Adipose tissue (tissue), 3 donors: Measurements from ENCODE around the gene ARHGAP22. TPM values are rescaled to one million over a fixed set of nuclear protein-coding genes. Genes with fewer than 3 reads are reported as not detected.

Source experiments
- H3K27ac ChIP-seq: one replicate; pipeline ENCODE4 v1.5.1; 2013; ENCODE audit warnings: low read depth, low read length
- WGBS, 3 donors: extraction: QIAGEN DNeasy Blood & Tissue Kit; methylation state at CpG; one replicate each; pipeline ENCODE4 v1.1.7; 2013; 5-methylcytosine and 5-hydroxymethylcytosine counted together
- polyA plus RNA-seq, 3 donors: library from polyadenylated mRNA; stranded (reverse); fragments of 200-250 nt; gene quantifications; one replicate each; pipeline ENCODE4 v1.2.3, GENCODE V29; 2013
- donor health status: healthy with polysubstance abuse.
- donor health status: Bipolar disorder and iron deficiency.
- donor health status: healthy.

The ARHGAP22 gene
- polyA plus RNA-seq, 3 donors = 0.56 to 2.9 (median 0.98) TPM

DNA sequence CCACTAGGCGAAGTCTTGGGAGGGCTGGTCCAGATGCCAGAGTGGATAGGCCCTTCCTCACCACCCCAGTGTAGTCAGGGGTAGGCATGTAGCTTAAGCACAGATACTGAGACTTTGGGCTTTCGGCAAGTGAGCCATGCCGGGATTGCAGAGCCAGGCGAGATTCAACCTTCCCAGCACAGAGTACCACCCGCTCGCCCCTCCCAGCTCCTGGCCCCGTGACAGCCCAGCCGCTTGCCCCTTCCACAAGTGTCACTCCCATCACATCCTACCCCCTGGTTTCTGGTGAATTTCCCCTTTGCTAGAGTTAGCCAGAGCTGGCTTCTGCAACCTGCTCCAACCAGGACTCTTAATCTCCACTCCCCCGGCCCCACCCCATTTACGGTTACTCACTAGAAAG, 56.9 kb downstream of the ARHGAP22 start:
- WGBS, 3 donors = 84 to 91% (median 88%) methylated on average over 10 of the region's 10 CpGs

DNA sequence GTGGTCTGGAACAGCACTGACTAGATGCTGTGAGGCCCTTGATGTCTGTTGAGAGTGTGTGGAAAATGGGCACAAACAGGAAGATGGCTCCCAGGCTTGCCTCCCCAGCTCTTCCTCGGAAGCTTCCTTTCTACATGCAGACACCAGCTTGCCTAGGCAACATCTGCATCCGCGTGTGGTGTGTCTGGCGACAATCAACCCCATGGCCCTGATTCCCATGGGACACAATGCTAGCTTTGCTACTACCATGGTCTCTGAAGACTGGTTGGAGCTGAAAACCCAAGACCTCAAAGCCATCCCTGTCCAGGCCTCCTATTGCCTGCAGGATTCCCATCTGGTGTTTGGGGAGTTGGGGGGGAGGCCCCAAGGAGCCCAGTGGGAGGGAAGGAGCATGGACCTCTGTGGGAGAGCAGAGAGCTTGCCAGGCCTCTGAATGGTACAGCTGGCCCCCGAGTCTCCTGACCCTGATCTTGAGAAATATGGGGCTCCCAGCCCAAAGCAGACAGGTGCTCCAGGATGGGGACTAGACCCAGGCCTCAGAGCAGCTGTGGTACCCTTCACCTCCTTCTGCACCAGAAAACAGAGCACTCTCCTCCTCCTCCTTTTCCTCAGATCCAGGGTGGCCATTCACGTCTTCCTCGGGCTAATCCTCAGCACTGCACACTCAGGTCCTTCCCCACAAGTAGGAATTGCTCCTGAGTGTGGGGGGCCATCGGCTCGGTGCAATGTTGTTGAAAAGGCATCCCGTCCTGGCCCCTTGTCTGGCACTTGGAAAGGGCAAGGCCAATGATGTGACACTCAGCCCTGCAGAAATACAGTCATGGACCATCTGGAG, 57.6 kb downstream of the ARHGAP22 start:
- no peak overlapping the region for H3K27ac ChIP-seq
- 85 to 89% (median 88%) methylated on average over 10 of the region's 10 CpGs for WGBS, 3 donors

More for the DNA sequence above, 56.9 kb downstream of the ARHGAP22 start:
- H3K27ac ChIP-seq = no peak overlapping the region

DNA sequence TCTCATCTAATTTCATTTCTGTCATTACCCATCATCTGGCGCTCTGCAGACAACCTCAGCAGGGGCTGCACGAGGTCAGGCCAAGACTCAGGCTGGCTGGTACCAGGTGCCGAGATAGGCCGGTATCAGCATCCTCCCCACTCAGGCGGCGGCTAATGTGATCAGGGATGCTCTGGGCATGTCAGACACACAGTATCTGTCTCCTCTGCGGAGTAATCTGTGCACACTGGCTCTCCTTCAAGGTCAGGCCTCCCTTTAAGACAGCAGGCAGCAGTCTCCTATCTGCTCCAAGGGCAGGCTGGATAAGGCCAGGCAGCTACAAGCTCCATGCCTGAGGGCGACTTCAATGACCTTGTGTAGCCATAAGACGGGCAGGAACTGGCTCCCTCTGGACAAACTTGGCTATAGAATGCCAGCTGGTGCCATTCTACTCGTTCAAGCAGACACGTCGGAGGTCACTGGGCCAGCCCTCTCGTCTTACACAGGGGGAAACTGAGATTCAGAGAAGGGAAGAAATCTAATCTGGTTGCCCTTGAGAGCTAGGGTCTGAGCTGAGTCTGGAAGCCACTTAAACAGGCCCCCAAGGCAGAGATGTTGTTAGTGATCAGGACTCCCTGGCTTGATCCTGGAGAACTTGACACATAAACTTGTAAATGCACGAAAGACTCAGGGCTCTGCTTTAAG, 59.3 kb downstream of the ARHGAP22 start:
- no peak overlapping the region for H3K27ac ChIP-seq
- WGBS, 3 donors = 79 to 85% (median 83%) methylated on average over 14 of the region's 14 CpGs

- no peak overlapping the region for H3K27ac ChIP-seq
- 92 to 94% (median 92%) methylated on average over 3 of the region's 3 CpGs for WGBS, 3 donors
Observed at GRCh38 chr10:48543182-48543844, 61.6 kb downstream of the ARHGAP22 start.

DNA sequence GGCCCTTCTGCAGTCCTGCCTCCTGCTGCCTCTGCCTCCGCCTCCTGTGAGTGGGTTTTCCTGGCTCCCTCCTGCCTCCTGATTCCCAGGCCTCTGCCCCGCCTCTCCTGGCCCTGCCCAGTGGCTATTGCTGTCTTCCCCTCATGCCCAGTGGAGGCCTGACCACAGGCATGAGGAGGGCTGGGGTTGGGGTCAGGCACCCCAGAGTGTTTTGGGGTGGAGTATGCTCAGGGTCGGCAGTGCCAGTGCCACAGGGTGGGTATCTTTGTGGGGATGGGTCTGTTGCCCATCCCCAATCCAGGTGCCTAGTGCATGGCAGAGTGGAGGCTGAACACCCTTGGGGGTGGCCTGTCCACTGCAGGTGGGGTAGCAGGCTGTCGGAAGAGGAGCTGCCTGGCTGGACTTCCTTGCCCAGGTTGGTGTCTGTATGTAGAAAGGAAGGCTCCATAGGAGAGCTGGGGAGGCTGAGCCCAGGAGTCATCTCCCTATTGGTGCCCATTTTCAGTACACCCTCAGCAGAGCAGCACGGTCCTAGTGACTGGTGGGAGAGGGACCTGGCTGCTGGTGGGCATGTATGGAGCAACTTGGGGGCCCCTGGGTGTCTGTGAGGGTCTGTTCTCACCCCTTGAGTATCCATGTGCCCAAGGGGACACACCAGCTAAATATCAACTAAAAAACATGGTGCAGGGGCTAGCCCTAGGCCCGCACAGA, 62.2 kb downstream of the ARHGAP22 start:
- H3K27ac ChIP-seq = no peak overlapping the region
- WGBS, 3 donors = 91 to 96% (median 92%) methylated on average over 6 of the region's 6 CpGs

GRCh38 chr10:48541144-48541795, 63.6 kb downstream of the ARHGAP22 start:
- 84 to 90% (median 88%) methylated on average over 7 of the region's 7 CpGs for whole genome bisulfite sequencing, 3 donors
- no peak overlapping the region for H3K27ac ChIP-seq

DNA sequence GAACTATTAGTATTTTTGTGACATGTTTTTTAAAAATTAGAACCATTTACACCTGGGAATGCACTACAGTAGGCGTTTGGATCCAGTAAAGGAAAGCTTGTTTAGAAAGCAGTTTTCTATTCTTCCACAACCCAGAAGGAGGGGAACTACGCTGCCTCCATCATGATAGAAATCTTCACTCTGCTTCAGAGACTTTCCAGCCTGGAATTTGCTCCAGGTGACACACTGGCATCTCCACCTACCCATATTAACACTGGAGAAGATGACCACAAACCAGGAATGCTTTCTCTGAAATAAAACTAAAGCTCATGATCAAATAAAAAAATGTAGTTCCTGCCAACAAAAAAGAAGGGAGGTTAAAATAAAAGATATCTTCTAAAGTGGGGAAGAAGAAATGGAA, 66.3 kb downstream of the ARHGAP22 start:
- 80 to 91% (median 87%) methylated on average over 2 of the region's 2 CpGs for WGBS, 3 donors
- H3K27ac ChIP-seq = no peak overlapping the region

DNA sequence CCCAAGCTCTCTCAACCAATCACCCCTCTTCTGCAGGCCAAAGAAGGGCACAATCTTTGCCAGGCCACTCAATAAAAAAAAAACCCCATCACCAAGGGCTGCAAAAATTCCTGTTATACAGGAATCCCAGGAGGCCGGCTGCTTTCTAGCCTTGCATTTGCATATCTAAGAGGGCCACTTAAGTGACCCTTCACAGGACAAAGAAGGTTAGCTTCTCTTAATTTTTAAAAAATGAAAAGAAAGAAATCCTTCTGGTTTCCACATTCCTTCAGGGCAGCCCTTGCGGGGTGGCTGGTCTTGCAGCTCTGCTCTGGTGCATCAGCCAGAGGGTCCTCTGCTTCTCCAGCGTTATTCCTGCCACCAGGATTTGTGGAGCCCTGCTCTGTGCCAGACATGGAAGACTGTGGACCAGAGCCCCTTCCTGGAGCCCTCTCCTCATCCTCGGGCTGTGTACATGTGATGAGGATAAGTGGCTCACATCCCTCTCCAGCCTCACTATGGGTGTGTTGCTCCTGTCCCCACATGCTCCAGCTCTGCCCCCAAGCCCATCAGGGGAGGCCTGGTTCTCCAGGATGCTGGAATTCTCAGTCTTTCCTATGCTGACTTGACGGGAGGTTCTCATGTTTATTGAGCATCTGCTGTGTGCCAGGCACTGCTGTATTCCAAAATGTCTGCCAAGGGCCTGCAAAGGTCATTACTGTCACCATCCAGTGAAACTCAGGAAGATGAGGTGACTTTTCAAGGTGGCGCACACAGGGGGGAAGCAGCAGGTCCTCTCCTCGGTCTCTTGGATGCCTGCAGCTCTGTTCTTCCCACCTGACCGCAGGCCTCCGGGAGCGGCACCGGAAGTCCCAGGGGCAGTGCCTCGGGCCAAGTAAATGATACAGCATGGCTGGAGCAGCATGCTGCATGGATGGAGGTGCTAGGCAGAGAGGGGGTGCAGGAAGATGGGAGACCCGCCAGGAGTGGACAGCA, 67.7 kb downstream of the ARHGAP22 start:
- H3K27ac ChIP-seq = no peak overlapping the region
- WGBS, 3 donors = 90 to 93% (median 92%) methylated on average over 13 of the region's 13 CpGs

GRCh38 chr10:48536156-48536500, 68.7 kb downstream of the ARHGAP22 start:
- 92 to 98% (median 92%) methylated on average over 3 of the region's 3 CpGs for WGBS, 3 donors
- H3K27ac ChIP-seq = no peak overlapping the region

- no peak overlapping the region for H3K27ac ChIP-seq
- 92 to 96% (median 93%) methylated on average over 12 of the region's 12 CpGs for WGBS, 3 donors
Observed at GRCh38 chr10:48535416-48536155, 69.3 kb downstream of the ARHGAP22 start.

DNA sequence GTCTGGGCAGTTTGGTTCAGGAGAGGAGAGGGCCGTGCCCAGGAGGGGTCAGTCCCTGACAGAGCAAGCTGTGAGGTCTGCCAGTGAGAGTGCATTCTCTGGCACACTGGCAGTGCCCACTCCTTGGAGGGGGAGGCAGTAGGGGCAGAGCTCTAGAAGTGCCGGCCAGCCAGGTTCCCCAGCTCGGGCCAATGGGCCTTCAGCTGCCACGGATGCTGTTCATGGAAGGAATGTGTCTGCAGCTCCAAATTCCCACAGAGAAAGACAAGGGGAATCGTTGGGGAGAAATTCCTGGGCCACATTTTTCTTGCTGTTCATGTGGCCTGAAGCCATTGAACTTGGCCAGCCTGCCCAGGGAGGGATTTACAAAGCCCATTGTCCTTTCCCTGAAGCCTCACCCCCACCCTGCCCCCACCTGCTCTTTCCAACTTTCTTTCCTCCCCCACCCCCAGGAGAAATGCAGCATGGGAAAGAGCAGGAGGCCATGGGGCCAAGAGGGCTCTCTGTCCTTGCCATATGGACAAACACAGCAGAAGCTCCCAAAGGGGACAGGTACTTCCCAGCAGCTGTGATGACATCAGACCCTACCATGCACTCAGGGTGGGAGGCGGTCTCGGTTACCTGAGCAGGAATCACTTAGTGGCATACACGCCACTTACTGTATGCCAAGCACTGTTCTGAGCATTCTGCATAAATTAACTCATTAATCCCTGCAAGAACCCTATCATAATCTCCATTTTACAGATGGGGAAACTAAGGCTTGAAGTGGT, 70.7 kb downstream of the ARHGAP22 start:
- 57 to 71% (median 65%) methylated on average over 8 of the region's 8 CpGs for WGBS, 3 donors
- no peak overlapping the region for H3K27ac ChIP-seq

- WGBS, 3 donors = 82 to 83% (median 82%) methylated on average over 3 of the region's 3 CpGs
- H3K27ac ChIP-seq = no peak overlapping the region
Observed at GRCh38 chr10:48533540-48533939, 71.3 kb downstream of the ARHGAP22 start.

- WGBS, 3 donors = 46 to 56% (median 53%) methylated on average over 5 of the region's 5 CpGs
Observed at GRCh38 chr10:48531486-48531885, 73.4 kb downstream of the ARHGAP22 start.

DNA sequence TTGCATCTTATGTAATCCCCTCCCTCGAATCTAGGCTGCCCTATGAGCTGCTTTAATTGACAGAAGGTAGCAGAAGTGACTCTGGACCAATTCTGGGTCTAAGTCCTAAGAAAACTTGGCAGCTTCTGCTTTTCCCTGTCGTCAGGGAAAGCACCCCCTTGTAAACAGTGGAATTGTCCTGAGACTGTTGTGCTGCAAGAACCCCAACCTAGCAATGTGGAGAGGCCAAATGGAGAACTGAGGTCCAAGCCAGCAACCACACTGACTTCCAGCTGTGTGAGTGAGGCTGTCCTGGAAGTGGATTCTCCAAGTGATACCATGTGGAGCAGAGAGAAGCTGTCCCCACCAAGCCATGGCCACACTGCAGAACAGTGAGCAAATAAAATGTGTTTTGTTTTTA, 75.5 kb downstream of the ARHGAP22 start:
- no peak overlapping the region for H3K27ac ChIP-seq
- 41 to 64% (median 59%) methylated on average over 2 of the region's 2 CpGs for WGBS, 3 donors

More at GRCh38 chr10:48531486-48531885, 73.4 kb downstream of the ARHGAP22 start:
- no peak overlapping the region for H3K27ac ChIP-seq

DNA sequence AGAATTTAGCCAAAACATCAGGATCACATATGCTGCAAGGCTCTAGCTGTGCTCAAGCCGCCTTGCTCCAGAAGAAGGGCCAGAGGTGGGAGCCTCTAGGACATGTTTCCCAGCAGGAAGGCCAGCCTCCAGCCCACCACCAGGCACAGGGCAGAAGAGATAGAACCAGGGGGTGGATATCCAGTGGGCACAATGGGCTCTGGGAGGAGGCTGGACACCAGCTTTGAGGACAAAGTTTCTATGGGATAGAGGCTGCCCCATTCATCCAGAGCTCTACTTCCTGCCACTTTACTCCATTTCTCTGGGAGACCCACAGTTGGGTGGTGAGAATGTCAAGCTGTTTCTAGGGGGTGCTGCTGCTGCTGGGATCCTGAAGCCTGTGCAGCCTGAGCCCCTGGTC, 77.1 kb downstream of the ARHGAP22 start:
- 98 to 100% (median 100%) methylated on average over 1 of the region's 1 CpG for whole genome bisulfite sequencing, 3 donors

More for the DNA sequence above, 77.1 kb downstream of the ARHGAP22 start:
- no peak overlapping the region for H3K27ac ChIP-seq
